Putamen (tissue), 1 donor: ENCODE results near the gene NEO1.

Experiments used
- DNase-seq: peaks from one replicate; pipeline ENCODE4 v3.0.0-alpha.2; 2016; ENCODE audit warnings: low spot score

The NEO1 gene

GRCh38 chr15:73330206-73331051 lies 278.2 kb downstream of the NEO1 start:
- no peak for DNase-seq

- no peak for DNase-seq
Observed at GRCh38 chr15:73331501-73331900, 279.2 kb downstream of the NEO1 start.

- DNase-seq = no peak
Observed at GRCh38 chr15:73331991-73332925, 280.0 kb downstream of the NEO1 start.

DNA sequence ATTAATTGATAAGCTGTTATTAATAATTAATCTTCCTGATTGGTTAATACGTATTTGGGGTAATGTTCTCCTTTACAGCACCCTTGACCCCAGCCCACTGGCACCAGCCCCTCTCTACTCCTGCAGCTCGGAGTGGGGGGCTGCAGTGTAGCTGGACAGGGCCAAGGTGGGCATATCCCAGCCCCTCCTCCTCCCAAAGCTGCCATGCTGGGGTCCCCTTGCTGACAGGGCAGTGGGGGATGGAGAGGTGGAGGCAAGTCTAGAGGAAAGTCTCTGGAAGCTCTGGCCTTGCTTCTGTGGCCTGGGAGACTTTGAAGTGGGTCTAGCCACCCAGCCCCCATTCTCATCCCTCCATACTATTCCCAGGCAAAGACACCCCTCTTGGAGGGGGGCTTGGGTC lies 280.7 kb downstream of the NEO1 start:
- no peak for DNase-seq

DNA sequence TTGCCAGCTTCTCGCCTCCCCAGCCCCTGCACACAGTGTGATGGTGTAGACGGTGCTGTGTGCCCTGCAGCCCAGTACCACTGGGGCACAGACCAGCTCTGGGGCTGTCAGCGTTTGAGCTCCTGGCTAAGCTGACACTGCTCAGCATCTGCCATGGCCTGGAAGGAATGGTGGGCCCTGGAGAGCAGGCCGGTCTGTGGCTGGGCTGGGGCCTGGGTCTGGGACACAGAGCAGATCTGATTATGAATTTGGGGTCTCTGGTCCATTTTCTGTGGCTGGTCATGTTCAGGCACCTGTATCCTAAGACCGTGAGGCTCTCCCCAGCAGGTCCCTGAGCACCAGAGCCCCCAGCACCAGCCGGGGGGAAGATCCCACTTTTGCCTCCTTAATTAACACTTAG lies 281.8 kb downstream of the NEO1 start:
- no peak for DNase-seq

GRCh38 chr15:73335026-73335425 lies 282.8 kb downstream of the NEO1 start:
- no peak for DNase-seq

DNA sequence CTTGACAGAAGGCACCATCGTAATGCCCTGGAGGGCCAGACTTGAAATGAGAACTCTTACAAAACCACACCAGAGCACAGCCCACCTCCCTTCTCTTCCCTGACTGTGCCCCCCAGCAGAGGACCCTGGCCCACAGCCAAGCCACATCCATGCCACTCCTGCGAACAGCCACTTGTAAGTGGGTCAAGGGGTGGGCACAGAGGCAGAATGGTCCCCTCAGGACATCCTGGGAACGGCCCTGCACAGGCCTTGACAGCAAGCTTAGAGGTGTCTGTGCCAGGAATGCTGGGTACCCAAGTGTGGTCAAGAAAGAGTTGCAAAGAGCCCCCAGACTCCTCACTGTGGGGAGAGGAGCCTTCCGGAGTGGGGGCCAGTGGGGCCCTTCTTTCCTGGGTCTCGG lies 283.2 kb downstream of the NEO1 start:
- DNase-seq = no peak

GRCh38 chr15:73336756-73337155 lies 284.5 kb downstream of the NEO1 start:
- no peak for DNase-seq

DNA sequence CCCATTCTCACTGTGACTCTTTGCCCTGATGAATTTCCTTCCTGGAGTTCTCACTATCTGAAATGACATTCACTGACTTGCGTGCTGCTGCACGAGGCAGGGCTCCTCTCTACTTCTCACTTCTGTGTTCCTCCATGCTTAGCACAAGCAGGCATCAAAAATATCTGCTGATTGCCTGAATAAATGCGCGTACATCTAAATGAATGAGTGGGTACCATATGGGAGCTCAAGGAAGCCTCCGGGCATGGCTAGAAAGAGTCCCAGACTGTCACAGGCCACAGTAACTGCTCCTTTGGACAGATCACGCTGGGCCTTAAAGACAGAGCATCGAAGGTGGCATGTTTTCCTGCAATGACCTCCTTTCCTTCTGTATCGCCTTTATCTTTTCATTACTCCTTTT lies 284.9 kb downstream of the NEO1 start:
- no peak for DNase-seq

DNA sequence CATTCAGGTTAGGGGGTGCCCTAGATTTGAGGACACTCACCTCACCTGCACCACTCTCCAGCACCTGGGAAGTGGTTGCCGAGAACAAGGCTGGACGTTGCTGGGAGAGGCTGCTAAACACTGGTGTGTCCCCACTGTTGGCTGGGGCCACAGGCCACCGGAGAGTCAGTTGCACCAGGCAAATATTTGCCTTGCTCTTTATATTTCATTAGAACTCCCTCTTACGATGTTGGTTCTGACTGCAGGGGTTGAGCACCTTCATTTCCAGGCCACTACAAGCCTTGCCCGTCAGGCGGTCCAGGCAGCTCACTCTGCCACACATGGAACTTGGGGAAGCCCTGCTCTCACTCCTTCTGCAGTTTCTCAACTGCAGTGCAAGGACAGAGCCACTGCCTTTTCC lies 285.8 kb downstream of the NEO1 start:
- DNase-seq = no peak

DNA sequence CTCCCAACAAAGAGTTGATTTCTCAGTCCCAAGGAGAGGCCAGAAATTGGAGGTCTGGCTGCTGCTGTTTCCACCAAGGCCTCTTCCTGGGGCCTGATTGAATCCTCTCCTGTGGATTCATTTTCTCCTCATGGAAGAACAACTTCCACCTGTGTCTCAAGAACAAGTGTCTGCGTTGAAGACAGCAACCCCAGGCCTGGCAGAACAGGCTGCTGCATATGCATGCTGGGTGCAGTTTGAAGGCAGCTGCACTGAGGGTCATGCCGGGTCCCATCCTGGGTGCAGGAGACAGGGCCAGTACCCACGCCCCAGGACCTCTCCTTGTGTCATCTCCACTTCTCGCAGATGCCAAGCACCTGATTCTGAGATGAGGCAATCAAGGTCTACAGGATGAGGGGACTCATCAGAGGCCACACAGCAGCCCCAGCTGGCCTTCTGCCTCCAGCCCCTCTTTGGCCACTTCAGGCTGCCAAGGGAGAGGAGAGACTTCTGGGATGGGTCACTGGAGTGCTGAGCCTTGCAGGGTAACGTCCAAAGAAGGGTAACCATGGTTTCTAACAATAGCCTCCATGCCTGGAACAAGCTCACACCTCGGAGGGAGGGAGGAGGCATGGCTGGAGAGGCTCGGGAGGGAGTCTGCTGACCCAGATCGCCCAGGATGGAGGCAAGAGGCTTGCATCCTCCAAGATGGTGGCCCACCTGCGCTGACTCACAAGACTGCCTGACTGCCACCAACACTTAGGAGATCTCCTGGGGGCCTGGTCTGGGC lies 286.5 kb downstream of the NEO1 start:
- no peak for DNase-seq

- no peak for DNase-seq
Observed at GRCh38 chr15:73340502-73341192, 288.4 kb downstream of the NEO1 start.

- no peak for DNase-seq
Observed at GRCh38 chr15:73341886-73342600, 289.8 kb downstream of the NEO1 start.

DNA sequence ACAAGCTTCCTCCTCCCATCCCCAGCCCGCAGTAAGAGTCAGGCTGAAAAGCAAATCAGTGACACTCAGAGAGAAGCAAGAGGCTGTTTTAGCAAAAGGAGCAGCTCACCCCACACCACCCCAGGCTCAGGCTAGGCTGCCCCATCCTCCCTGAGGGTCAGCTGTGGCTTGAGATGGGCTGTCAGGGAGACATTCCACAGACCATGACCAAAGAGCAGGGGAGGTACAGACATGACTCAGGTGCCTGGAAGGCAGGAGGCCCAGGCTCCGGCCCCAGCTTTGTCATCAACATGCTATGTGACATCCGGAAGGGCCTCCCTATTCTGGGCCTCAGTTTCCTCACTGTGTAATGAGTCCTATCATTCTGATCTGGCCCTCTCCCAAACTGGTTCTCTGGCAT lies 291.8 kb downstream of the NEO1 start:
- DNase-seq = no peak

- no peak for DNase-seq
Observed at GRCh38 chr15:73345658-73346057, 293.4 kb downstream of the NEO1 start.

DNA sequence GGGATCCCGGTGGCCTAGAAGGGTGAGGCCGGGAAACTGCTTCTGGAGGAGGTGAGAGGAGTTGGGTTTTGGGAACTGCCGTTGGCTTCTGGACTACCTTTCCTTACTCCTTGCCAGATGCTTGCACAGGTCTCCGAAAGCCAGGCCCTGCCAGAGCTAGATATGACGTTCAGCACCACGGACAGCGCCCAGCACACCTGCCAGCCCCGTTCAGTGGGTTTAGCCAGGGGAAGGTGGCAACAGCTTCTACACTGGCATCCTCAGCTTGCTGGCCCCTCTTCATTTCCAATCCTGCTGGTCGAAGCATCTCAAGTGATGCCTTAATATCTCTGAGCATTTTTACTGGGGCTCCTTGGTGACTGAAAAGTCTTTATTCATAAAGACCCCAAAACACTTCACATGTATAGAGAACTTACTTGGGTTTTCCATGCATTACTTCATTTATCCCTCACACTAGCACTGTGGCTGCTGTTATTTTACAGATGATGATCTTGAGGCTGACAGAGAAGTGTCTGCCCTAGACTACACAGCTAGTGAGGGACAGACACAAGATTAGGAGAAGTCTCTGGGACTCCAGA lies 294.6 kb downstream of the NEO1 start:
- no peak for DNase-seq

DNA sequence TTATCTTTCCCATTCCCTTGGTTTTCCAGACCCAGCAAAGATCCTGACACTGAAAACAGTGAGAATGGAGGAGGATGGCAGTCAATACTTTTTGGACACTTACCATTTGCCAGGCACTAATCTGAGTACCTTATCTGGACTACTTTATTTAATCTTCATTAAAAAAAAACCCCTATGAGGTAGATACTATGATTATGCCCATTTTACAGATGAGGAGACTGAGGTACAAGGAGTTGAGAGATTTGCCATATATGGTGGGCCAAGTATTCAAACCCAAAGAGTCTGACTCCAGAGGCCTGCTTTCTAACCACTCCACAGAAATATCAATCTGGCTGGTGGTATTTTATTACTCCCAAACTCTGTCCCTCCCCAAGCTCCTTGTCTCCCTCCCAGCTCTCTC lies 296.9 kb downstream of the NEO1 start:
- DNase-seq = no peak

DNA sequence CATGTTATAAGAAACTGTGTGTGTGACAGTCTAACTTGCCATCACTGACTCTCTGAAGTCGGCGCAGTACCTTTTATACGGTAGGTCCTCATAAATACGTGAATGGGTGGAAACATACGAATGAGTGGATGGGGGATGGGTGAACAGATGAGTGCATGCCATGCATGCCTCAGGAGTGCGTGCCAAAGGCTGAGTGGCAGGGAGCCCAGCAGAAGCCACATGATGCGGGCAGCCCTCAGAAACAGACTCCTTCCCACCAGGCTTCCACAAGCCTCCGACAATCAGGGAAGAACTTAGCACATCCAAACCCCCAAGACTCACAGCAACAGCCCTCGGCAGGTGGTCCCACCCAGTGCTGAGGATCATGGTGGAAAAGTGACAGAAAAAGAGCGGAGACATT lies 299.8 kb downstream of the NEO1 start:
- DNase-seq = no peak

GRCh38 chr15:73353734-73354133 lies 301.5 kb downstream of the NEO1 start:
- no peak for DNase-seq

DNA sequence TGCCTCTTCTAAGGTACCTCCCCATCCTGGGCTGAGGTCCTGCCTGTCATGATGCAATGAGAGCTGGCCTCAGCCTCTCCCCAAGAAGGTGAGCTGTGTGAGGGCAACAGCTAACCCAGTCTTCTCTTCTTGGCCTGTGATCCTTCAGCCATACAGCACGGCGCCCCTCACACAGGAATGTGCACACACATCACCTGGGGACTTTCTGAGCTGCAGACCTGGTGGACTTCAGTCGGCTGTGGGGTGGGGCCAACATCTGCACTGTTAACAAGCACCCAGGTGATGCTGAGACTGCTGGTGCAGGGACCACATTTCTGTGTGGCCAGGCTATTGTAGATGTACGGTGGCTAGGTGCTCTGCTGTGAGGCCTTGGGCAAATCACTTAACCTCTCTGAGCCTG lies 302.0 kb downstream of the NEO1 start:
- no peak for DNase-seq
